GM10266 (cell line): Measurements from ENCODE around the gene TXK.

Source experiments
- DNase-seq: peaks from one replicate; pipeline ENCODE4 v3.0.0; 2012; ENCODE audit errors: extremely low spot score
- CTCF ChIP-seq: IDR thresholded peaks from 2 replicates; pipeline ENCODE4 v1.5.1; 2012; ENCODE audit warnings: mild to moderate bottlenecking, low read depth; ENCODE audit not compliant: control insufficient read depth, insufficient read depth; ENCODE audit errors: missing control alignments

Gene TXK

GRCh38 chr4:48027653-48028052, 106.4 kb downstream of the TXK start:
- TF ChIP-seq CTCF: no peak
- DNase-seq: peak; percentile 37

GRCh38 chr4:48025005-48025404, 109.0 kb downstream of the TXK start:
- TF ChIP-seq CTCF: no peak
- no peak for DNase-seq

- no peak for TF ChIP-seq CTCF
- no peak for DNase-seq
Observed at GRCh38 chr4:48024522-48024921, 109.5 kb downstream of the TXK start.

- TF ChIP-seq CTCF: no peak
- DNase-seq: no peak
Observed at GRCh38 chr4:48022192-48022799, 111.8 kb downstream of the TXK start.

- TF ChIP-seq CTCF: no peak
- no peak for DNase-seq
Observed at GRCh38 chr4:48021100-48021499, 113.0 kb downstream of the TXK start.

GRCh38 chr4:48018112-48018511, 115.9 kb downstream of the TXK start:
- DNase-seq: no peak
- TF ChIP-seq CTCF: no peak

GRCh38 chr4:48017108-48017571, 116.9 kb downstream of the TXK start:
- peak; percentile 46 for DNase-seq
- TF ChIP-seq CTCF: no peak
